Pulmonary artery endothelial cell (primary cell): ENCODE data around the gene PNPLA7. TPM values are rescaled to one million over a fixed set of nuclear protein-coding genes. Genes with fewer than 3 reads are reported as not detected.
A peak's percentile ranks its signal among the peaks of the same experiment; 100 is the strongest.
"Not testable (repeated sequence)": the region's sequence is repeated elsewhere in the genome, so short reads cannot be mapped to it uniquely, and the experiment has no call there.

ENCODE experiments used
- DNase-seq: peaks from one replicate; pipeline ENCODE4 v3.0.0-alpha.2; 2011; ENCODE audit warnings: low read depth, low spot score
- total RNA-seq: library from RNA; depleted of rRNA; stranded (reverse); fragments of >200 nt; gene quantifications from 2 replicates; pipeline ENCODE4 v1.2.3, GENCODE V29; 2014

PNPLA7 gene
- total RNA-seq, 1 donor from 2014 or later, result 0.20 TPM

GRCh38 chr9:137575716-137576411 lies 25.7 kb upstream of the PNPLA7 start:
- DNase-seq, result no peak

GRCh38 chr9:137575364-137575715 lies 25.1 kb upstream of the PNPLA7 start:
- DNase-seq, result no peak

- DNase-seq, result no peak
Observed at GRCh38 chr9:137574192-137574591, 24.0 kb upstream of the PNPLA7 start.

GRCh38 chr9:137570566-137570965 lies 20.4 kb upstream of the PNPLA7 start:
- no peak for DNase-seq

- DNase-seq, result no peak
Observed at GRCh38 chr9:137569609-137570203, 19.5 kb upstream of the PNPLA7 start.

- not testable (repeated sequence) for DNase-seq
Observed at GRCh38 chr9:137568445-137568844, 18.2 kb upstream of the PNPLA7 start.

GRCh38 chr9:137564817-137565411 lies 14.7 kb upstream of the PNPLA7 start:
- no peak for DNase-seq

GRCh38 chr9:137564134-137564533 lies 13.9 kb upstream of the PNPLA7 start:
- no peak for DNase-seq

- no peak for DNase-seq
Observed at GRCh38 chr9:137558127-137558526, 7.9 kb upstream of the PNPLA7 start.

- DNase-seq, result no peak
Observed at GRCh38 chr9:137556069-137556838, 6.1 kb upstream of the PNPLA7 start.

GRCh38 chr9:137555179-137555578 lies 5.0 kb upstream of the PNPLA7 start:
- DNase-seq, result no peak

GRCh38 chr9:137554349-137554748 lies 4.1 kb upstream of the PNPLA7 start:
- no peak for DNase-seq

- DNase-seq, result not testable (repeated sequence)
Observed at GRCh38 chr9:137553654-137554053, 3.5 kb upstream of the PNPLA7 start.

- DNase-seq, result no peak
Observed at GRCh38 chr9:137552022-137552768, 2.0 kb upstream of the PNPLA7 start.

GRCh38 chr9:137551264-137552021 lies 1.2 kb upstream of the PNPLA7 start, which contains the start of gene MRPL41:
TSS of gene MRPL41 (plus strand) at chr9:137551879. CDS start at chr9:137552082, 203 bp downstream.
- peak; percentile 39 for DNase-seq

GRCh38 chr9:137550958-137551263 lies 709 bp upstream of the PNPLA7 start:
- DNase-seq, result not testable (repeated sequence)

GRCh38 chr9:137547687-137548543 lies 2.3 kb downstream of the PNPLA7 start:
- DNase-seq, result no peak

- no peak for DNase-seq
Observed at GRCh38 chr9:137545123-137545522, 5.1 kb downstream of the PNPLA7 start.

- DNase-seq, result no peak
Observed at GRCh38 chr9:137544176-137544760, 5.9 kb downstream of the PNPLA7 start.
